ENCODE measurements around the gene ARID1B.

The ARID1B gene

GRCh38 chr6:157169226-157169625, 392.0 kb downstream of the ARID1B start:
- Histone ChIP-seq H3K27me3 (ENCODE audit: insufficient read depth, low read length, poor library complexity) (no peaks in the 10 kb centered on the region), H3K79me2 (ENCODE audit: insufficient read depth, low read length) (no peaks in the 10 kb centered on the region), H3K36me3 (ENCODE audit: insufficient read depth, low read length) (peaks cover 50% of the 10 kb centered on the region), H3K4me3 (ENCODE audit: low read depth in 1 of 2, low read length in 2 of 2) (no peak overlapping the region), H3K9me3 (ENCODE audit: insufficient read depth, low read length, severe bottlenecking) (no peaks in the 10 kb centered on the region), H4K20me1 (ENCODE audit: insufficient read depth, low read length) (no peaks in the 10 kb centered on the region; the same call in none of the 2 replicates), H2AFZ (ENCODE audit: low read depth, low read length) (no peak overlapping the region), H3K27ac (ENCODE audit: low read length) (no peak overlapping the region), H3K4me2 (ENCODE audit: insufficient read depth, low read length) (no peak overlapping the region), H3K9ac (ENCODE audit: low read depth, low read length) (no peak overlapping the region), H3K4me1 (ENCODE audit: insufficient read depth, low read length) (no peaks in the 10 kb centered on the region)
- no peak for ATAC-seq (ENCODE audit: insufficient read depth, low read depth)
- no peak for DNase-seq
- TF ChIP-seq EZH2 (IDR thresholded peaks at IDR 0.05; ENCODE audit: borderline replicate concordance, low read depth, low read length, severe bottlenecking) (no peak), CTCF (IDR thresholded peaks at IDR 0.05; ENCODE audit: borderline replicate concordance, extremely low read depth, low read length, poor library complexity, severe bottlenecking) (no peak)

GRCh38 chr6:157169656-157170055, 392.5 kb downstream of the ARID1B start:
- TF ChIP-seq EZH2 (IDR thresholded peaks at IDR 0.05; ENCODE audit: borderline replicate concordance, low read depth, low read length, severe bottlenecking) (no peak), CTCF (IDR thresholded peaks at IDR 0.05; ENCODE audit: borderline replicate concordance, extremely low read depth, low read length, poor library complexity, severe bottlenecking) (no peak)
- no peaks in the 10 kb centered on the region for H3K4me1 ChIP-seq (ENCODE audit: insufficient read depth, low read length)
- ATAC-seq (ENCODE audit: insufficient read depth, low read depth) (no peak), DNase-seq (no peak)
- H3K4me2 ChIP-seq (ENCODE audit: insufficient read depth, low read length), result no peak overlapping the region
- H3K36me3 ChIP-seq (ENCODE audit: insufficient read depth, low read length), result peaks cover 49% of the 10 kb centered on the region
- H3K27me3 ChIP-seq (ENCODE audit: insufficient read depth, low read length, poor library complexity), result no peaks in the 10 kb centered on the region
- H3K27ac ChIP-seq (ENCODE audit: low read length), result no peak overlapping the region
- H4K20me1 ChIP-seq (ENCODE audit: insufficient read depth, low read length), result no peaks in the 10 kb centered on the region; the same call in none of the 2 replicates
- no peak overlapping the region for H3K9ac ChIP-seq (ENCODE audit: low read depth, low read length)
- H3K4me3 ChIP-seq (ENCODE audit: low read depth in 1 of 2, low read length in 2 of 2), result no peak overlapping the region
- no peak overlapping the region for H2AFZ ChIP-seq (ENCODE audit: low read depth, low read length)
- no peaks in the 10 kb centered on the region for H3K9me3 ChIP-seq (ENCODE audit: insufficient read depth, low read length, severe bottlenecking)
- H3K79me2 ChIP-seq (ENCODE audit: insufficient read depth, low read length), result no peaks in the 10 kb centered on the region

- Histone ChIP-seq H3K9ac (ENCODE audit: low read depth, low read length) (no peak overlapping the region), H4K20me1 (ENCODE audit: insufficient read depth, low read length) (no peaks in the 10 kb centered on the region; the same call in 1 of the 2 replicates), H3K27me3 (ENCODE audit: insufficient read depth, low read length, poor library complexity) (no peaks in the 10 kb centered on the region), H3K27ac (ENCODE audit: low read length) (no peak overlapping the region), H3K4me3 (ENCODE audit: low read depth in 1 of 2, low read length in 2 of 2) (no peak overlapping the region), H3K79me2 (ENCODE audit: insufficient read depth, low read length) (no peaks in the 10 kb centered on the region), H3K4me1 (ENCODE audit: insufficient read depth, low read length) (no peaks in the 10 kb centered on the region), H2AFZ (ENCODE audit: low read depth, low read length) (no peak overlapping the region), H3K9me3 (ENCODE audit: insufficient read depth, low read length, severe bottlenecking) (no peaks in the 10 kb centered on the region), H3K4me2 (ENCODE audit: insufficient read depth, low read length) (no peak overlapping the region), H3K36me3 (ENCODE audit: insufficient read depth, low read length) (peaks cover 44% of the 10 kb centered on the region)
- DNase-seq (no peak), ATAC-seq (ENCODE audit: insufficient read depth, low read depth) (no peak)
- no peak for TF ChIP-seq EZH2 (IDR thresholded peaks at IDR 0.05; ENCODE audit: borderline replicate concordance, low read depth, low read length, severe bottlenecking)
- no peak for TF ChIP-seq CTCF (IDR thresholded peaks at IDR 0.05; ENCODE audit: borderline replicate concordance, extremely low read depth, low read length, poor library complexity, severe bottlenecking)
Measured at GRCh38 chr6:157170535-157170934, 393.4 kb downstream of the ARID1B start.

- H3K9me3 ChIP-seq (ENCODE audit: insufficient read depth, low read length, severe bottlenecking), result no peaks in the 10 kb centered on the region
- H3K4me1 ChIP-seq (ENCODE audit: insufficient read depth, low read length), result no peaks in the 10 kb centered on the region
- no peak for ATAC-seq (ENCODE audit: insufficient read depth, low read depth)
- H3K27me3 ChIP-seq (ENCODE audit: insufficient read depth, low read length, poor library complexity), result no peaks in the 10 kb centered on the region
- no peak for DNase-seq
- no peaks in the 10 kb centered on the region; the same call in 1 of the 2 replicates for H4K20me1 ChIP-seq (ENCODE audit: insufficient read depth, low read length)
- H3K4me3 ChIP-seq (ENCODE audit: low read depth in 1 of 2, low read length in 2 of 2), result no peak overlapping the region
- TF ChIP-seq EZH2 (IDR thresholded peaks at IDR 0.05; ENCODE audit: borderline replicate concordance, low read depth, low read length, severe bottlenecking), result no peak
- TF ChIP-seq CTCF (IDR thresholded peaks at IDR 0.05; ENCODE audit: borderline replicate concordance, extremely low read depth, low read length, poor library complexity, severe bottlenecking), result no peak
- no peak overlapping the region for H3K27ac ChIP-seq (ENCODE audit: low read length)
- no peak overlapping the region for H2AFZ ChIP-seq (ENCODE audit: low read depth, low read length)
- no peak overlapping the region for H3K9ac ChIP-seq (ENCODE audit: low read depth, low read length)
- no peak overlapping the region for H3K4me2 ChIP-seq (ENCODE audit: insufficient read depth, low read length)
- peaks cover 42% of the 10 kb centered on the region for H3K36me3 ChIP-seq (ENCODE audit: insufficient read depth, low read length)
- H3K79me2 ChIP-seq (ENCODE audit: insufficient read depth, low read length), result no peaks in the 10 kb centered on the region
Measured at GRCh38 chr6:157171801-157172200, 394.6 kb downstream of the ARID1B start.

Measured in DND-41 (cell line).